GM12872 (cell line): ENCODE data around the gene IGFL2.

Source experiments
- TF ChIP-seq, protein P1 (sequence below): IDR thresholded peaks from 3 replicates; pipeline ENCODE4 v1.5.1; 2011; ENCODE audit warnings: low read depth, mild to moderate bottlenecking, low read length, moderate library complexity; ENCODE audit not compliant: insufficient read depth

IGFL2 gene

GRCh38 chr19:46147791-46148288 is at the start of gene IGFL2:
Gene IGFL2 (plus strand): TSS chr19:46148238. CDS start chr19:46148279, 41 bp downstream.
- TF ChIP-seq, protein P1, sequence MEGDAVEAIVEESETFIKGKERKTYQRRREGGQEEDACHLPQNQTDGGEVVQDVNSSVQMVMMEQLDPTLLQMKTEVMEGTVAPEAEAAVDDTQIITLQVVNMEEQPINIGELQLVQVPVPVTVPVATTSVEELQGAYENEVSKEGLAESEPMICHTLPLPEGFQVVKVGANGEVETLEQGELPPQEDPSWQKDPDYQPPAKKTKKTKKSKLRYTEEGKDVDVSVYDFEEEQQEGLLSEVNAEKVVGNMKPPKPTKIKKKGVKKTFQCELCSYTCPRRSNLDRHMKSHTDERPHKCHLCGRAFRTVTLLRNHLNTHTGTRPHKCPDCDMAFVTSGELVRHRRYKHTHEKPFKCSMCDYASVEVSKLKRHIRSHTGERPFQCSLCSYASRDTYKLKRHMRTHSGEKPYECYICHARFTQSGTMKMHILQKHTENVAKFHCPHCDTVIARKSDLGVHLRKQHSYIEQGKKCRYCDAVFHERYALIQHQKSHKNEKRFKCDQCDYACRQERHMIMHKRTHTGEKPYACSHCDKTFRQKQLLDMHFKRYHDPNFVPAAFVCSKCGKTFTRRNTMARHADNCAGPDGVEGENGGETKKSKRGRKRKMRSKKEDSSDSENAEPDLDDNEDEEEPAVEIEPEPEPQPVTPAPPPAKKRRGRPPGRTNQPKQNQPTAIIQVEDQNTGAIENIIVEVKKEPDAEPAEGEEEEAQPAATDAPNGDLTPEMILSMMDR: no peak

- TF ChIP-seq, protein P1: no peak
Measured at GRCh38 chr19:46100344-46100743, 47.7 kb upstream of the IGFL2 start.

DNA sequence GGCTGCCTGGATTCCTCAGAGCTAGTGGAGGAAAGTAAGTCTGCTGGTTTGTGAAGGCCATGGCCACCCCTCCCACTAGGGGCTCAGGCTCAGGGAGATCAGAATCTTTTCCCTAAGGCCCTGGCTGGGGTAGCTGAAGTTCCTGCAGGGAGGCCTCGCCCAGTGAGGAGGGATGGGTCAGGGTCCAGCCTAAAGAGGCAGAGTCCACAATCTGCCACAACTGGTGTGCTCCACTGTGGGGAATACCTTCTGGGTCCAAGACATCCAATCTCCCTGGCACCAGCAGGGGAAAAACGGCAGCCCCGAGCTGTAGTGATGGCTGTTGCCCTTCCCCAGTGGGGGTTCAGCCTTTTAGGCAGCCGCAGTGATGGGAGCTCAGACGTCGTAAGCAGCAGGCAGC is 46.7 kb upstream of the IGFL2 start:
- TF ChIP-seq, protein P1: no peak

DNA sequence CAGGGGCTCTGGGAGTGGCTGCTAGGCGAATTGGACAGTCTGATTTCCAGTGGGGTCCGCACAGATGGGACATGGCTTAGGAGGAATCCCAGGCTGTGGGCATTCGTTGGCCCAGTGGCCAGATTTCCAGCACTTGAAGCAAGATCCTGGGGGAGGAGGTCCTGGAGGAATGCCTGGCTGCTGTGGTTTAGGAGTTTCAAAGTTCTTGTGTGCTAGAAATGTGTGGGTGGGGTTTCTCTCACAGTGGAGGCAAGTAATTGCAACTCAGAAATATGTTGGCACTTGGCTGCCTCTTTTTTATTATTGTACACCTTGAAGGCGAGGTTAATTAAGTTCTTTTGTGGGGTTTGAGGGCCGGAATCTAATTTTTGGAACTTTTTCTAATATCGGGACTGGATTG is 40.7 kb upstream of the IGFL2 start:
- TF ChIP-seq, protein P1: no peak

- TF ChIP-seq, protein P1: no peak
Measured at GRCh38 chr19:46109876-46110275, 38.2 kb upstream of the IGFL2 start.

- TF ChIP-seq, protein P1: no peak
Measured at GRCh38 chr19:46111376-46111775, 36.7 kb upstream of the IGFL2 start.

GRCh38 chr19:46112527-46112926 is 35.5 kb upstream of the IGFL2 start:
- TF ChIP-seq, protein P1: no peak
